SU-DHL-6 (cell line): ENCODE measurements around the gene WASHC4.

ENCODE experiments used
- EZH2phosphoT487 ChIP-seq: fragments of 200-600 bp; sonication (generic), shearing (Covaris generic); conservative IDR thresholded peaks from 2 replicates; pipeline ENCODE4 v1.6.1; 2018; ENCODE audit warnings: mild to moderate bottlenecking, antibody characterized with exemption, low read length, moderate library complexity, mixed read lengths
- TF ChIP-seq, protein P1 (sequence below): fragments of 200-600 bp; sonication (generic); IDR thresholded peaks from one replicate; pipeline ENCODE4 v1.5.1; 2017; ENCODE audit warnings: antibody characterized with exemption, mild to moderate bottlenecking, low read length, moderate library complexity; ENCODE audit not compliant: insufficient read depth, poor library complexity, severe bottlenecking

DNA sequence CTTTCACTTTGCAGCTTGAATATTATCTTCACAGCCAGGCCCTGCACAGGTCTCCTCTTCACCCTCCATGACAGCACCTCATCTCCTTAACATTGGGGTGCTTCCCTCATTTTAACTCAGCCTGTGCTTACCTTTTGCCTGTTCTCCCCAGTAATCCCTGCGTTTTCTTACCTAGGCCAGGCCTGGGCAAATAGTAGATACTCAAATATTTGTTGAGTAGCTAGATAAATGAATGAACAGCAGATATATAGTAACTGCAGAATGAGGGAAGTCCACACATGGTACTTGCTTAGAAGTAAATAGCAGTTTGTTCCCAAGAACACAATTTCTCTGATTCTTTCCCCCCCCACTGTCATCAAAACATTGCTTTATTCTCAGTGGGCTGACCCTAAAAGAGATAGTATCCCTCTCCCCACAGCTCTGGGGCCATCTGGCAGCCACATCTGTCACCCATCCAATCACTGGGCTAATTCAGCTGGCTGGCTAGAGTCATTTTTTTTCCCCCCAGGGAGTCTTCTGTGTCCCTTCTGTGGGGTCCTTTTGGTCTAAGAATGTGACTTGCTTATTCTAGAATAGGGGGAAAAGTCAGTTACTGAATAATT, 85.2 kb downstream of the WASHC4 start:
- TF ChIP-seq, protein P1, sequence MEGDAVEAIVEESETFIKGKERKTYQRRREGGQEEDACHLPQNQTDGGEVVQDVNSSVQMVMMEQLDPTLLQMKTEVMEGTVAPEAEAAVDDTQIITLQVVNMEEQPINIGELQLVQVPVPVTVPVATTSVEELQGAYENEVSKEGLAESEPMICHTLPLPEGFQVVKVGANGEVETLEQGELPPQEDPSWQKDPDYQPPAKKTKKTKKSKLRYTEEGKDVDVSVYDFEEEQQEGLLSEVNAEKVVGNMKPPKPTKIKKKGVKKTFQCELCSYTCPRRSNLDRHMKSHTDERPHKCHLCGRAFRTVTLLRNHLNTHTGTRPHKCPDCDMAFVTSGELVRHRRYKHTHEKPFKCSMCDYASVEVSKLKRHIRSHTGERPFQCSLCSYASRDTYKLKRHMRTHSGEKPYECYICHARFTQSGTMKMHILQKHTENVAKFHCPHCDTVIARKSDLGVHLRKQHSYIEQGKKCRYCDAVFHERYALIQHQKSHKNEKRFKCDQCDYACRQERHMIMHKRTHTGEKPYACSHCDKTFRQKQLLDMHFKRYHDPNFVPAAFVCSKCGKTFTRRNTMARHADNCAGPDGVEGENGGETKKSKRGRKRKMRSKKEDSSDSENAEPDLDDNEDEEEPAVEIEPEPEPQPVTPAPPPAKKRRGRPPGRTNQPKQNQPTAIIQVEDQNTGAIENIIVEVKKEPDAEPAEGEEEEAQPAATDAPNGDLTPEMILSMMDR = no peak
- TF ChIP-seq EZH2phosphoT487 = no peak
